DMS53 treated with DMSO at 0.1 percent for 48 hours (cell line): ENCODE data around the gene VPS37B.

Experiments
- DNase-seq: peaks from one replicate; lab custom pipeline; 2025; ENCODE audit not compliant: unreplicated experiment; lab: John Stamatoyannopoulos, UW

Gene VPS37B

GRCh38 chr12:122820138-122820537 lies 75.8 kb downstream of the VPS37B start:
- no peak for DNase-seq

- no peak for DNase-seq
Measured at GRCh38 chr12:122819209-122819785, 76.6 kb downstream of the VPS37B start.
